Panc1 (cell line): Measurements from ENCODE around the gene SH3PXD2A.

Source experiments
- CTCF ChIP-seq: fragments of 450-650 bp; IDR thresholded peaks from 2 replicates; pipeline ENCODE4 v1.5.1; 2017; ENCODE audit warnings: mild to moderate bottlenecking
- POLR2AphosphoS5 ChIP-seq: IDR thresholded peaks from 2 replicates; pipeline ENCODE4 v1.6.1; 2012; ENCODE audit warnings: mild to moderate bottlenecking, low read depth, low read length, moderate library complexity
- REST ChIP-seq, 2 experiments: IDR thresholded peaks; 2 replicates each; pipeline ENCODE4 v1.6.1; 2011 to 2012; ENCODE audit warnings: low read depth in 2 of 2, control low read depth in 1 of 2, low read length in 1 of 2, mild to moderate bottlenecking in 1 of 2, moderate library complexity in 1 of 2; ENCODE audit not compliant: insufficient read depth in 1 of 2
- TCF7L2 ChIP-seq: IDR thresholded peaks from 2 replicates; pipeline ENCODE4 v1.6.1; 2011; ENCODE audit warnings: mild to moderate bottlenecking, low read depth, low read length, inconsistent platforms

- TF ChIP-seq CTCF = no peak
- no peak for TF ChIP-seq POLR2AphosphoS5
- TF ChIP-seq REST (IDR thresholded peaks at IDR 0.05; ENCODE audit: insufficient read depth in 1 of 2, low read depth in 2 of 2, low read length in 1 of 2) = no peak
- no peak for TF ChIP-seq TCF7L2
Measured at GRCh38 chr10:103838070-103838395, 17.3 kb downstream of the SH3PXD2A start.
